Caco-2 (cell line): ENCODE results near the gene TANK. TPM values are rescaled to one million over a fixed set of nuclear protein-coding genes. Genes with fewer than 3 reads are reported as not detected.

ENCODE experiments used
- BruUV-seq: library from RNA; stranded (reverse); fragments of 400-500 nt; replicated peaks from 2 replicates; lab custom pipeline; 2021; lab: Mats Ljungman, UMichigan
- CTCF ChIA-PET: fragments of 300-600 bp; sonication (Branson Sonifier 250); formaldehyde crosslinking; loops from one replicate; lab custom pipeline; 2022; ENCODE audit warnings: antibody characterized with exemption; lab: Charles Lee
- POLR2A ChIA-PET: fragments of 300-600 bp; sonication (Branson Sonifier 250); formaldehyde crosslinking; loops from one replicate; lab custom pipeline; 2022; ENCODE audit warnings: antibody characterized with exemption; lab: Charles Lee
- DNase-seq, 2 experiments: peaks; one replicate each; pipeline versions ENCODE4 v3.0.0 to v3.0.0-alpha.2; 2020 to 2022
- H3K27me3 ChIP-seq: replicated peaks from 2 replicates; pipeline ENCODE4 v1.6.0; 2011; ENCODE audit warnings: low read length; ENCODE audit not compliant: control insufficient read depth, insufficient read depth
- H3K36me3 ChIP-seq: 2 replicates; pipeline ENCODE4 v1.5.1; 2011; ENCODE audit warnings: low read length; ENCODE audit not compliant: control insufficient read depth, insufficient read depth
- H3K4me1 ChIP-seq: fragments of 250-450 bp; sonication (Bioruptor Pico); 2 replicates; pipeline ENCODE4 v1.5.1; 2020; ENCODE audit warnings: mild to moderate bottlenecking
- H3K4me3 ChIP-seq: 2 replicates; pipeline ENCODE4 v1.5.1; 2011; ENCODE audit warnings: low read depth, mild to moderate bottlenecking, control low read depth, low read length
- H3K9me3 ChIP-seq: fragments of 250-450 bp; sonication (Bioruptor Pico); 2 replicates; pipeline ENCODE4 v1.5.1; 2020; ENCODE audit warnings: mild to moderate bottlenecking, moderate library complexity
- H3K27ac Mint-ChIP-seq: one replicate; pipeline ENCODE4 v1.8.0; 2022; ENCODE audit warnings: mixed read lengths; ENCODE audit not compliant: unreplicated experiment
- H3K27me3 Mint-ChIP-seq: one replicate; pipeline ENCODE4 v1.8.0; 2022; ENCODE audit warnings: mixed read lengths; ENCODE audit not compliant: insufficient read depth, unreplicated experiment
- H3K36me3 Mint-ChIP-seq: one replicate; pipeline ENCODE4 v1.8.0; 2022; ENCODE audit warnings: mild to moderate bottlenecking, mixed read lengths; ENCODE audit not compliant: insufficient read depth, unreplicated experiment
- H3K4me1 Mint-ChIP-seq: one replicate; pipeline ENCODE4 v1.8.0; 2022; ENCODE audit warnings: low read depth, mixed read lengths; ENCODE audit not compliant: unreplicated experiment
- H3K4me3 Mint-ChIP-seq: one replicate; pipeline ENCODE4 v1.8.0; 2022; ENCODE audit warnings: mild to moderate bottlenecking, moderate library complexity, mixed read lengths; ENCODE audit not compliant: unreplicated experiment
- H3K9me3 Mint-ChIP-seq: one replicate; pipeline ENCODE4 v1.8.0; 2022; ENCODE audit warnings: mixed read lengths; ENCODE audit not compliant: unreplicated experiment
- CTCF ChIP-seq, 2 experiments: fragments of 200-600 bp in 1 of 2; IDR thresholded peaks; 1 replicate in 1 of 2; 2 replicates in 1 of 2; pipeline versions ENCODE4 v1.5.1 to v1.8.0; 2011 to 2022; ENCODE audit warnings: antibody characterized with exemption in 1 of 2, control low read depth in 1 of 2, inconsistent platforms in 1 of 2, low read depth in 1 of 2, low read length in 1 of 2, mild to moderate bottlenecking in 1 of 2, moderate library complexity in 1 of 2; ENCODE audit not compliant: insufficient read depth in 1 of 2, severe bottlenecking in 1 of 2, unreplicated experiment in 1 of 2
- intact Hi-C: fragments of 100-400 bp; cut with micrococcal nuclease; formaldehyde crosslinking; loops from one replicate; pipeline ENCODE4 v1.10.0; 2022; ENCODE audit not compliant: unreplicated experiment
- total RNA-seq: library from RNA; stranded (reverse); gene quantifications from 2 replicates; pipeline ENCODE4 v1.2.3, GENCODE V29; 2022

TANK gene
- total RNA-seq, 1 experiment from 2014 or later, result 56.0 TPM

GRCh38 chr2:161150704-161151103, 9.5 kb upstream of the TANK start:
- intact Hi-C loops, result no loop called here
- POLR2A ChIA-PET, result no interaction called here
- TF ChIP-seq CTCF (IDR thresholded peaks at IDR 0.05; ENCODE audit: insufficient read depth in 1 of 2, low read depth in 1 of 2, low read length in 1 of 2, severe bottlenecking in 1 of 2, unreplicated experiment in 1 of 2), result no peak

GRCh38 chr2:161152302-161152701, 7.9 kb upstream of the TANK start:
- H3K4me3 Mint-ChIP-seq, result no peak overlapping the region
- ChIA-PET CTCF (no interaction called here), POLR2A (no interaction called here)
- H3K27me3 Mint-ChIP-seq, result no peaks in the 10 kb centered on the region
- no peak for DNase-seq
- intact Hi-C loops, result no loop called here
- Histone ChIP-seq H3K9me3 (peaks cover 22% of the 10 kb centered on the region), H3K4me3 (no peak overlapping the region), H3K4me1 (no peaks in the 10 kb centered on the region), H3K27me3 (no peaks in the 10 kb centered on the region), H3K36me3 (no peaks in the 10 kb centered on the region)
- H3K27ac Mint-ChIP-seq, result no peak overlapping the region
- no peak for TF ChIP-seq CTCF (IDR thresholded peaks at IDR 0.05; ENCODE audit: insufficient read depth in 1 of 2, low read depth in 1 of 2, low read length in 1 of 2, severe bottlenecking in 1 of 2, unreplicated experiment in 1 of 2)
- peaks cover 68% of the 10 kb centered on the region for H3K9me3 Mint-ChIP-seq
- no TSS peak for BruUV-seq
- H3K36me3 Mint-ChIP-seq, result peaks cover 6% of the 10 kb centered on the region
- H3K4me1 Mint-ChIP-seq, result no peaks in the 10 kb centered on the region

More at GRCh38 chr2:161150704-161151103, 9.5 kb upstream of the TANK start:
- BruUV-seq, result no TSS peak
- H3K4me3 ChIP-seq, result no peak overlapping the region
- H3K27me3 ChIP-seq, result no peaks in the 10 kb centered on the region
- peaks cover 71% of the 10 kb centered on the region for H3K9me3 Mint-ChIP-seq
- no peaks in the 10 kb centered on the region for H3K4me1 ChIP-seq
- no peaks in the 10 kb centered on the region for H3K36me3 ChIP-seq
- no peaks in the 10 kb centered on the region for H3K4me1 Mint-ChIP-seq
- DNase-seq, result no peak
- H3K36me3 Mint-ChIP-seq, result peaks cover 6% of the 10 kb centered on the region
- CTCF ChIA-PET, result no interaction called here
- H3K27me3 Mint-ChIP-seq, result no peaks in the 10 kb centered on the region
- peaks cover 22% of the 10 kb centered on the region for H3K9me3 ChIP-seq
- no peak overlapping the region for H3K27ac Mint-ChIP-seq
- no peak overlapping the region for H3K4me3 Mint-ChIP-seq

GRCh38 chr2:161158882-161159281, 1.3 kb upstream of the TANK start:
- Histone ChIP-seq H3K4me1 (peaks cover 20% of the 10 kb centered on the region), H3K27me3 (no peaks in the 10 kb centered on the region), H3K9me3 (no peaks in the 10 kb centered on the region), H3K36me3 (0 out of 2 replicates have a peak, but pooled peaks cover 1% of the 10 kb centered on the region), H3K4me3 (no peak overlapping the region)
- intact Hi-C loops, result no loop called here
- Mint-ChIP-seq H3K4me3 (peak overlapping the region; percentile 94), H3K27ac (no peak overlapping the region), H3K36me3 (peaks cover 16% of the 10 kb centered on the region), H3K9me3 (peaks cover 8% of the 10 kb centered on the region), H3K4me1 (peaks cover 8% of the 10 kb centered on the region), H3K27me3 (no peaks in the 10 kb centered on the region)
- CTCF ChIA-PET, result no interaction called here
- DNase-seq, result no peak
- no TSS peak for BruUV-seq
- no peak for TF ChIP-seq CTCF (IDR thresholded peaks at IDR 0.05; ENCODE audit: insufficient read depth in 1 of 2, low read depth in 1 of 2, low read length in 1 of 2, severe bottlenecking in 1 of 2, unreplicated experiment in 1 of 2)
- POLR2A ChIA-PET, result no interaction called here
